Measurements from ENCODE around the gene NUTM2D.
"Not testable (repeated sequence)": the region's sequence is repeated elsewhere in the genome, so short reads cannot be mapped to it uniquely, and the experiment has no call there.

GRCh38 chr10:87396206-87396605, 38.7 kb downstream of the NUTM2D start:
- TF ChIP-seq EZH2 (IDR thresholded peaks at IDR 0.05; ENCODE audit: insufficient read depth, poor library complexity, severe bottlenecking); EZH2phosphoT487 (IDR thresholded peaks at IDR 0.05; ENCODE audit: insufficient read depth, low read depth): not testable (repeated sequence)

Measured in GM23248 (cell line).